Measurements from ENCODE around the gene TMF1. TPM values are rescaled to one million over a fixed set of nuclear protein-coding genes. Genes with fewer than 3 reads are reported as not detected.

Gene TMF1
- total RNA-seq, 4 donors from 2014 or later, result 21.1 to 27.7 (median 24.9) TPM

GRCh38 chr3:69032142-69032541 is 20.0 kb downstream of the TMF1 start:
- 86 to 91% methylated on average over 2 of the region's 2 CpGs for WGBS, 2 donors
- no peak overlapping the region for H3K4me3 ChIP-seq (ENCODE audit: low read depth, poor library complexity, severe bottlenecking)
- no peak for DNase-seq (ENCODE audit: low spot score in 2 of 2)
- intact Hi-C loops (cut with DNase I; ENCODE audit: low total_unique reads), result no loop called here
- TF ChIP-seq POLR2A (IDR thresholded peaks at IDR 0.05), result no peak
- TF ChIP-seq CTCF (IDR thresholded peaks at IDR 0.05), result no peak

GRCh38 chr3:69031635-69032034 is 20.5 kb downstream of the TMF1 start:
- WGBS, 2 donors, result 69 to 84% methylated on average over 1 of the region's 1 CpG
- no peak overlapping the region for H3K4me3 ChIP-seq (ENCODE audit: low read depth, poor library complexity, severe bottlenecking)
- intact Hi-C loops (cut with DNase I; ENCODE audit: low total_unique reads), result no loop called here
- TF ChIP-seq POLR2A (IDR thresholded peaks at IDR 0.05), result no peak
- TF ChIP-seq CTCF (IDR thresholded peaks at IDR 0.05), result no peak
- DNase-seq (ENCODE audit: low spot score in 2 of 2), result no peak

- TF ChIP-seq POLR2A (IDR thresholded peaks at IDR 0.05), result no peak
- TF ChIP-seq CTCF (IDR thresholded peaks at IDR 0.05), result no peak
- WGBS, 2 donors, result 74 to 75% methylated on average over 4 of the region's 4 CpGs
- intact Hi-C loops (cut with DNase I; ENCODE audit: low total_unique reads), result no loop called here
- H3K4me3 ChIP-seq (ENCODE audit: low read depth, poor library complexity, severe bottlenecking), result no peak overlapping the region
- DNase-seq (ENCODE audit: low spot score in 2 of 2), result no peak
Observed at GRCh38 chr3:69020857-69021256, 31.3 kb downstream of the TMF1 start.

- WGBS, 2 donors, result 45 to 46% methylated on average over 2 of the region's 2 CpGs
Observed at GRCh38 chr3:69020424-69020823, 31.7 kb downstream of the TMF1 start.

GRCh38 chr3:69016901-69017300 is 35.2 kb downstream of the TMF1 start:
- no peak overlapping the region for H3K4me3 ChIP-seq (ENCODE audit: low read depth, poor library complexity, severe bottlenecking)
- TF ChIP-seq POLR2A (IDR thresholded peaks at IDR 0.05) (no peak), CTCF (IDR thresholded peaks at IDR 0.05) (no peak)
- DNase-seq (ENCODE audit: low spot score in 2 of 2), result no peak
- intact Hi-C loops (cut with DNase I; ENCODE audit: low total_unique reads), result no loop called here
- WGBS, 2 donors, result 93 to 96% methylated on average over 2 of the region's 2 CpGs

More at GRCh38 chr3:69020424-69020823, 31.7 kb downstream of the TMF1 start:
- no peak overlapping the region for H3K4me3 ChIP-seq (ENCODE audit: low read depth, poor library complexity, severe bottlenecking)
- no peak for TF ChIP-seq POLR2A (IDR thresholded peaks at IDR 0.05)
- TF ChIP-seq CTCF (IDR thresholded peaks at IDR 0.05), result no peak
- DNase-seq (ENCODE audit: low spot score in 2 of 2), result no peak
- intact Hi-C loops (cut with DNase I; ENCODE audit: low total_unique reads), result no loop called here

- TF ChIP-seq POLR2A (IDR thresholded peaks at IDR 0.05) (no peak), CTCF (IDR thresholded peaks at IDR 0.05) (no peak)
- DNase-seq (ENCODE audit: low spot score in 2 of 2), result no peak
- intact Hi-C loops (cut with DNase I; ENCODE audit: low total_unique reads), result no loop called here
- 96% methylated on average over 4 of the region's 4 CpGs for WGBS, 2 donors
- H3K4me3 ChIP-seq (ENCODE audit: low read depth, poor library complexity, severe bottlenecking), result no peak overlapping the region
Observed at GRCh38 chr3:69016102-69016501, 36.0 kb downstream of the TMF1 start.
